ENCODE measurements around the gene ITPRIPL2.

ITPRIPL2 gene

DNA sequence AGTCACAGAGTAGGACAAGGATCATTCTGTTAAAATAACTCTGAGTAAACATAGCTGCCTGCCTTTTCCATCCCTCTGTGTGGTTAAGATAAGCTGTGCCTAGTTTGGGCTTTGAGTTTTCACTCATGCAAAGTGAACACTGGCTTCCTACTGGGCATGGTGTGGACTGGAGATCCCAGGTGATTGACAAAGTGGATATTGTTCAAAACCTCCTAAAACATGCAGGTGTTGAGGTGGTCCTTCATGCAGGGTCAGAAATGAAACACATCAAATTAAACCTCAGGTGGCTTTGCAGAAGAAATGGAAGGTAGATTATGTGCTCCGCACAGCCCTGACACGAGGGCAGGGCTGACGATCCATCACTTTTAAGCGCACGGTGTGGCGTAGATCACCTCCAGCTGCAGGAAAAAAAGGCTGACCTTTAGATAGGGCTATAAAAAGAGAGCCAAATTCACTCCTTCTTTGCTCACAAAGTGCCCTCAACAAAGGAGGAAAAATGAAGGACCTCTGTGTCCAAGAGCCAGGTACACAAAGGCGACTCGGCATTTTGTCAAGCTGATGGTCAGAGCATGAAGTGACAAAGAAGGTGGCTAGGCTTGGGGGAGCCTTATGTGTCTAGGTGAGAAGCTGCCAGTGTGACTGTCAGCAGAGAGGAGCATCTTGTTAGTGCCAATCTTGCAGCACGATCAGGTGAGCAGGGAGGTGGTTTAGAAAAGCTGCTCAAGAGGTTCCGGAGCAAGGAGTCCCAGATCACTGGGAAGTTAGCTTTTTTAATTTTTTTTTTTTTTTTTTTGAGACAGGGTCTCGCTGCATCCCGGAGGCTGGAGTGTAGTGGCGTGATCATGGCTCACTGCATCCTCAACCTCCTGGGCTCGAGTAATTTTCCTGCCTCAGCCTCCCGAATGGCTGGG, 19.9 kb upstream of the ITPRIPL2 start:
- no peak for DNase-seq

DNA sequence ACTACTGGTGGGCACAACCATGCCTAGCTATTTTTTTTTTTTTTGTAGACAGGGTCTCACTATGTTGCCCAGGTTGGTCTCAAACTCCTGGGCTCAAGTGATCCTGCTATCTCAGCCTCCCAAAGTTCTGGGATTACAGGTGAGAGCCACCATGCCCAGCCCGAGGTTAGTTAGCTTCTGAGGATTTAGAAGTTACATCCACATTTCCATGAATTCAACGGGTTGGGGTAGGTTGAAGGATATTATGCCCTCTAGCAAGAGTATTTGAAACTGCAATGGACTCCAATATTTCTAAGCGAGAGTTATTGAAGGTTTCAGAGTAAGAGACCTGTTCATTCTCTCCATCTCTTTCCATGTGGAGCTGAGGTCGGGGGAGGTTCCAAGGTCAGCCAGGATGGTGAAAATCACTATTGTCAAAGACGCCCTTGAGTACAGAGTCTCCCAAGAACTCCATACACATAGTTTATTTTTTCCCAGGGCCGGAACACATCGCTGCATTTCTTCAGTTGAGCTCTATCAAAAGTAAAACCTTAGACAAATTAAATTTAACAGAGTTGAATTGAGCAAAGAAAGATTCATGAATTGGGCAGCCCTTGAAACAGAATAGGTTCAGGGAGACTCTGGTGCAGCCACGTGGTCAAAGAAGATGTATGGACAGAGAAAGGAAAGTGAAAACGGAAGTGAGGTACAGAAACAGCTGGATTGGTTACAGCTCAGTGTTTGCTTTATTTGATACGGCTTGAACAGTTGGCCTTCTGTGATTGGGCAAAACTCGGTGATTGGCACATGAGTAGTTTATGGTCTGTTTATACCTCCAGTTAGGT, 19.0 kb upstream of the ITPRIPL2 start:
- DNase-seq, result no peak

GRCh38 chr16:19095654-19096053, 18.1 kb upstream of the ITPRIPL2 start:
- DNase-seq, result no peak

DNA sequence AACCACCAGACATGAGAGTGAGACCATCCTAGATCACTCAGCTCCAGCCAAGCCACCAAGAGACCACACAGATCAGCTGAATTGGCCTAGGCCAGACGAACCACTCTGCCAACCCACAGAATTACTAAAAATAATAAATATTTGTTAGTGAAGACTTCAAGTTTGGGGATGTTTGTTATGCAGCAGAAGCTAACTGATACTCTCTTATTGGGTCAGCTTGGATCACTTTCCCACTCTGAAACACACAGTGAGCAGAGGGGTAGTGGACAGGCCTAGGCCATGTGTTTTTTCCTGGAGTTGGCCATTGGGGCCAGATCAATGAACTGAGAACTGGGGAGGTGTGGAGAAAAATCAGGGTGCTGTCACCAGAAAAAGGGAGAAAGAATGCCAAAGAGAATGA, 15.6 kb upstream of the ITPRIPL2 start:
- DNase-seq, result no peak

- no peak for DNase-seq
Observed at GRCh38 chr16:19102187-19102872, 11.4 kb upstream of the ITPRIPL2 start.

GRCh38 chr16:19104607-19105006, 9.2 kb upstream of the ITPRIPL2 start:
- no peak for DNase-seq

DNA sequence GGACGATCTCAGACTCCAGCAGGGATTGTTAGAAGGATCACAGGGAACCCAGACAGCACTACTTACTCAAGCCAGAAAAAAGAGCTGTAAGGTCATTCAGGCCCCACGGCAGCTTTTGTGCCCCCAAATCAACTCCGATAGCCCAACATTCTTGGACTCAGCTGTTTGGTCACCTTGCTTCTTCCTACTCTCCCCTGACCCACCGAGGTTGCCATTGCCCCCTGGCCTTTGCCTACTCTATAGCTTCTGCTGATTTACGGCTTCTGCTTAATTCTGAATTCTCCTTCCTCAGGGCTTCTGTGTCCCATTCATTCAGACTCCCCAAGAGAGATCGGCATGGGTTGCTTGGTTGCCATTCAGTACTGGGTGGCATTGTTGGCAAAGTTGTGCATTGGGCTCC, 8.6 kb upstream of the ITPRIPL2 start:
- no peak for DNase-seq

- DNase-seq, result no peak
Observed at GRCh38 chr16:19105891-19106624, 7.7 kb upstream of the ITPRIPL2 start.

DNA sequence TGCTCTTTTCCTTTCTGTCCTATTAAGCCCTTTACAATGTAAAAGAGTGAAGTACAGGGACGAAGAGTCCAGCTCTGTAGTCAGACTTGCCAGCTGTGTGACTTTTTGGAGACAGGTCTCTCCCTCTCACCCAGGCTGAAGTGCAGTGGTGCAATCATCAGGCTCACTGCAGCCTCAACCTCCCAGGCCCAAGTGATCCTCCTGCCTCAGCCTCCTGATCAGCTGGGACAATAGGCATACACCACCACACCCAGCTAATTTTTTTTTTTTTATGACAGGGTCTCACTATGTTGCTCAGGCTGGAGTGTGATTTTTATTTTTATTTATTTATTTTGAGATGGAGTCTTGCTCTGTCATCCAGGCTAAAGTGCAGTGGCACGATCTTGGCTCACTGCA, 7.1 kb upstream of the ITPRIPL2 start:
- no peak for DNase-seq

DNA sequence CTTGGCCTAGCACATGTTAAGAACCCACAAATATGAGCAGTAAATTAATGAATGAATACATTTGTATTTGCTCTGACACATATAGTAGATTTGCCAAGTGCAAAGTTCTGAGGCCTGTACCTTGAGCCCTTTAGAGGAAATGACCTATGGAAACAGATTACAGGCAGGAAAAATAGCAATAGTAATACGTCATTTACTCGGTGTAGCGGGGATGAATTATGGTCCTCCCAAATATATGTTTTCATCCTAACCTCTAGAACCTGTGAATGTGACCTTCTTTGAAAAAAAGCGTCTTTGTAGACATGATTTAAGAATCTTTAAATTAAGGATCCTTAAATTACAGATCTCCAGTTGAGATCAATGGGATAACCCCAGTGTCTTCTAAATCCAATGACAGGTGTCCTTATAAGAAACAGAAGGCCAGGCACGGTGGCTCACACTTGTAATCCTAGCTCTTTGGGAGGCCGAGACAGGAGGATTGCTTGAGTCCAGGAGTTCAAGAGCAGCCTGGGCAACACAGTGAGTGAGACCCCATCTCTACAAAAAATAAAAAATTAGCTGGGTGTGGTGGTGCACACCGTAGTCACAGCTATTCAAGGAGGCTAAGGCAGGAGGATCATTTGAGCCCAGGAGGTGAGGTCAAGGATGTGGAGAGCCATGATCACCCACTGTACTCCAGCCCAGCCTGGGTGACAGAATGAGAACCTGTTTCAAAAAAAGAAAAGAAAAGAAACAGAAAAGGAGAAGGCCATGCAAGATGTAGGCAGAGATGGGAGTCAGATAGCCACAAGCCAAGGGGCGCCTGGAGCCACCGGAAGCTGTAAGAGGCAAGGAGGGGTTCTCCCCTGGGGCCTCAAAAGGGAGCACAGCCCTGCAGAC, 5.1 kb upstream of the ITPRIPL2 start:
- DNase-seq, result no peak

DNA sequence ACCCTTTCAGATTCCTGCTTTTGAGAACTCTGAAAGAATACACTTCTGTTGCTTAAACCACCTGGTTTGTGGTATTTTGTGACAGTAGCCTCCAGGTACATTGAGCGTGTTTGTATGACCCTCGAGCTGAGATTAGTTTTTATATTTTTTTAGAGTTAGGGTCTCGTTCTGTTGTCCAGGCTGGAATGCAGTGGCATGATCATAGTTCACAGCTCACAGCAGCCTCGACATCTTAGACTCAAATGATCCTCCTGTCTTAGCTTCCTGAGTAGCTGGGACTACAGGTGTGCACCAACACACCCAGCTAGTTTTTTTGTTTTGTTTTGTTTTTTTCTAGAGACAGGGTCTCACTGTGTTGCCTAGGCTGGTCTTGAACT, 4.5 kb upstream of the ITPRIPL2 start:
- DNase-seq, result no peak

DNA sequence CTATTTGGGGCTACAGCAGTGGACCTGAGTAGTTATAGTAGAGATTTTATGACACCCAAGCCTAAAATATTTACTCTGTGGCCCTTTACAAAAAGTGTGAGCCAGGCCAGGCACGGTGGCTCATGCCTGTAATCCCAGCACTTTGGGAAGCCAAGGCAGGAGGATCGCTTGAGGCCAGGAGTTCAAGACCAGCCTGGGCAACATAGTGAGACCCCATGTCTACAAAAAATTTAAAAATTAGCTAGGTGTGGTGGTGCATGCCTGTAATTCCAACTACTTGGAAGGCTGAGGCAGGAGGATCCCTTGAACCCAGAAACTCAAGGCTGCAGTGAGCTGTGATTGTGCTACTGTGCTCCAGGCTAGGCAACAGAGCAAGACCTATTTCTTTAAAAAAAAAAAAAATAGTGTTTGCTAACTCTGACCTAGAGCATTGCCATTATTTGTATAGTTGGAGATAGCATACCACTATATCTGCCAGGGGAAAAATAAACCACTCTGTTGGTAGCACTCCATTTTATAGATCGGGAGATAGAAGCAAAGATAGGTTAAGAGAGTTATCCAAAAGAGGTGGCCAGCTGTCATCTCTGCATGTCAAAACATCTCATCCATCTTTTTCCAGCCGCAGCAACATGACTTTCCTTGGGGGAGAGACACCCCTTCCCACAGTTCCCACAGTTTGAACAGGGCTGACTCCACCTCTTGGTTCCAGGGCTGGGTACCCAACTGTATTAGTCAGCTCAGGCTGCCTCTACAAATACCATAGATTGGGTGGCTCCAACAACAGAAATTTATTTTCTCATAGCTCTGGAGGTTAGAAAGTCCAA, 3.0 kb upstream of the ITPRIPL2 start:
- no peak for DNase-seq

- DNase-seq, result no peak
Observed at GRCh38 chr16:19112099-19112407, 1.7 kb upstream of the ITPRIPL2 start.

- DNase-seq, result no peak
Observed at GRCh38 chr16:19114359-19115147, 789 bp downstream of the ITPRIPL2 start.

DNA sequence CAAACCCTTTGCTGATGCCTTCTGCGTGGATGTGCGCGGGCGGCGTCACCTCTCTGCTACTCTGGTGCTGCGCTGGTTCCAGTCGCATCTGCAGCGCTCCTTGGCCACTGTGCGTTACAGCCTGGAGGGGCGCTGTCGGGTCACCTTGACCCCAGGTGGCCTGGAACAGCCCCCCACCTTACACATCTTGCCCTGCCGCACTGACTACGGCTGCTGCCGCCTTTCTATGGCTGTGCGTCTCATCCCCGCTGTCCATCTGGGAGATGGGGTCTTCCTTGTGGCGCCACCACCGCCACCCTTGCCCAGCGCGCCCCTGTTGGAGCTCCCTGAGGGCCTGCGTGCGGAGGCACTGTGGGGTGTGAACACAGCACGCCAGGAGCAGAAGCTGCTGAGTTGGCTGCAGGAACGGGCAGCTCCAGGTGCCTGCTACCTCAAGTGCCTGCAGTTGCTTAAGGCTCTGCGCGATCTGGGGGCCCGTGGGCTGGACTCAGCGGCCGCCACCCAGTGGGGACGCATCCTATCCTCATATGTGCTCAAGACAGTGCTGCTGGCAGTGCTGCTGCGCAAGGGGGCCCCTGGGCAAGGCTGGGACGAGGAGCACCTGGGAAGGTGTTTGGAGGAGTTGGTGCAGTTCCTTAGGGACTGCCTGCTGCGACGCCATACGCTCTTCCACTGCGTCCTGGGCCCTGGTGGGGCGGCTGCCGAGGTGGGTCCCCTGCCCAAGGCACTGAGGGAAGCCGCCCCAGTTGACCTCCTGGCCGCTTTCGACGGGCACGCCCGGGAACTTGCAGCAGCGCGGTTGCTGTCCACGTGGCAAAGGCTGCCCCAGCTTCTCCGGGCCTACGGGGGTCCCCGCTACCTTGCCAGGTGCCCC, 1.6 kb downstream of the ITPRIPL2 start:
- no peak for DNase-seq

GRCh38 chr16:19116711-19117449, 3.1 kb downstream of the ITPRIPL2 start:
- no peak for DNase-seq

DNA sequence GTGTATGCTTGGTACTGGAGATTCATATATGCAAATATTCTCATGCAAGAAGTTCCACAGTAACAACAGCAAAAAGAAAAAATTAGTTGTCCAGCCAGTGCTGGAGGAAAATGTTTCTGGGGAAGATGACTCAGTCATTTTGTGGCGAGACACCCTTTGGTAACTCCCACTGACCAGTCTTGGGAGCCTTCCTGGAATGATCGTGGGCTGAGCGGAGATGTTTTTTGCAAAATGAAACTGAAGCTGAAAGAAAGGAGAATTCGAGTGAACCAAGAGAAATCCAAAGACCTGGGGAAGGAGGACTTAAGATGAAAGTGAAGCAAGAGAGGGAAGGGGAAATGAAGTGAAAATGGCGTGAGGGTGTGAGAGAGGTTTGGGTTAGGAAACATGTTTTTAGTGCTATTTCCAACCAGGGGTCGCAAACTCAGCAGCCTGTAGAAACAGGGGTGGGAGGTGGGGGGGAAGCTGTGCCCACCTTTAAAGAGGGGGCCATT, 5.2 kb downstream of the ITPRIPL2 start:
- no peak for DNase-seq

- no peak for DNase-seq
Observed at GRCh38 chr16:19119564-19119963, 5.8 kb downstream of the ITPRIPL2 start.

All from NCI-H526 treated with DMSO at 0.1 percent for 48 hours (cell line).